Endothelial cell of umbilical vein (primary cell): ENCODE measurements around the gene TXN. TPM values are rescaled to one million over a fixed set of nuclear protein-coding genes. Genes with fewer than 3 reads are reported as not detected.
"Not testable (repeated sequence)": the region's sequence is repeated elsewhere in the genome, so short reads cannot be mapped to it uniquely, and the experiment has no call there.

Source experiments
- BruUV-seq: library from RNA; stranded (reverse); fragments of 400-500 nt; replicated peaks from 2 replicates; lab custom pipeline; 2021; lab: Mats Ljungman, UMichigan
- CTCF ChIA-PET: fragments of 300-600, 350-600 bp; sonication (Branson Sonifier 250); formaldehyde crosslinking; loops from one replicate; lab custom pipeline; 2021; ENCODE audit warnings: antibody characterized with exemption, inconsistent platforms; lab: Charles Lee
- POLR2A ChIA-PET: fragments of 300-600, 350-600 bp; sonication (Branson Sonifier 250); formaldehyde crosslinking; loops from one replicate; lab custom pipeline; 2021; ENCODE audit warnings: antibody characterized with exemption, inconsistent platforms; lab: Charles Lee
- DNase-seq: peaks from one replicate; pipeline ENCODE4 v3.0.0-alpha.2; 2011; ENCODE audit warnings: low read depth, low spot score
- FAIRE-seq: peaks from 2 replicates; lab custom pipeline; 2011; peaks lifted over from hg19 to GRCh38; lab: Jason Lieb, UNC
- H2AFZ ChIP-seq: 2 replicates; pipeline ENCODE4 v1.6.0; 2012; ENCODE audit warnings: low read depth, low read length, control low read depth, inconsistent platforms
- H3K27ac ChIP-seq: 2 replicates; pipeline ENCODE4 v1.5.1; 2011; ENCODE audit warnings: low read depth, mild to moderate bottlenecking, control low read depth, low read length, moderate library complexity; ENCODE audit not compliant: insufficient read depth
- H3K27me3 ChIP-seq, 2 experiments: 2 replicates each; pipeline versions ENCODE4 v1.6.0 to v1.6.1; 2011; ENCODE audit warnings: low read length in 2 of 2, mixed read lengths in 1 of 2; ENCODE audit not compliant: control insufficient read depth in 2 of 2, insufficient read depth in 2 of 2
- H3K36me3 ChIP-seq, 2 experiments: 2 replicates in 1 of 2; 3 replicates in 1 of 2; pipeline ENCODE4 v1.5.1; 2011; ENCODE audit warnings: low read length in 2 of 2, mild to moderate bottlenecking in 1 of 2, moderate library complexity in 1 of 2; ENCODE audit not compliant: control insufficient read depth in 2 of 2, insufficient read depth in 2 of 2; ENCODE audit errors: extremely low read depth in 1 of 2
- H3K4me1 ChIP-seq: 3 replicates; pipeline ENCODE4 v1.5.1; 2011; ENCODE audit warnings: mild to moderate bottlenecking, low read length; ENCODE audit not compliant: control insufficient read depth, insufficient read depth; ENCODE audit errors: extremely low read depth
- H3K4me2 ChIP-seq: 2 replicates; pipeline ENCODE4 v1.6.1; 2011; ENCODE audit warnings: low read length, control low read depth, mixed read lengths; ENCODE audit not compliant: insufficient read depth
- H3K4me3 ChIP-seq, 3 experiments: fragments of 200-600 bp in 1 of 3; sonication (generic), shearing (Covaris generic) in 1 of 3; replicated peaks in 1 of 3; 2 replicates each; pipeline ENCODE4 v1.5.1; 2011 to 2016; ENCODE audit warnings: control low read depth in 3 of 3, low read length in 3 of 3, mild to moderate bottlenecking in 2 of 3, inconsistent platforms in 1 of 3, low read depth in 1 of 3, moderate library complexity in 1 of 3; ENCODE audit not compliant: insufficient read depth in 1 of 3
- H3K79me2 ChIP-seq: 2 replicates; pipeline ENCODE4 v1.6.0; 2012; ENCODE audit warnings: low read length, inconsistent platforms; ENCODE audit not compliant: control insufficient read depth, insufficient read depth
- H3K9ac ChIP-seq: replicated peaks from 2 replicates; pipeline ENCODE3; 2011; ENCODE audit warnings: low read length, control low read depth; ENCODE audit not compliant: insufficient read depth; ENCODE audit errors: extremely low read depth
- H3K9me1 ChIP-seq: replicated peaks from 3 replicates; pipeline ENCODE4 v1.6.0; 2011; ENCODE audit warnings: mild to moderate bottlenecking, low read length; ENCODE audit not compliant: control insufficient read depth, insufficient read depth; ENCODE audit errors: extremely low read depth
- H3K9me3 ChIP-seq: replicated peaks from 2 replicates; pipeline ENCODE4 v1.5.1; 2012; ENCODE audit warnings: low read length, inconsistent platforms; ENCODE audit not compliant: control insufficient read depth, insufficient read depth
- H4K20me1 ChIP-seq: replicated peaks from 2 replicates; pipeline ENCODE3; 2011; ENCODE audit warnings: mild to moderate bottlenecking, low read length; ENCODE audit not compliant: control insufficient read depth, insufficient read depth; ENCODE audit errors: extremely low read depth
- GATA2 ChIP-seq: IDR thresholded peaks from 2 replicates; pipeline ENCODE4 v1.7.0; 2011; ENCODE audit warnings: low read depth, mild to moderate bottlenecking, moderate library complexity, mixed read lengths, low read length; ENCODE audit not compliant: insufficient read length, insufficient read depth
- dilution Hi-C: fragments of 300-500 bp; cut with MboI; formaldehyde crosslinking; loops from one replicate; pipeline ENCODE4 v1.15.0; 2019; ENCODE audit warnings: low sequenced_read_pairs; ENCODE audit not compliant: extremely low pct_ligation_motif_present
- intact Hi-C: fragments of 100-400 bp; cut with micrococcal nuclease; formaldehyde crosslinking; loops from one replicate; pipeline ENCODE4 v1.10.0; 2022
- polyA plus RNA-seq, 4 experiments: library from polyadenylated mRNA; depleted of rRNA in 3 of 4; stranded (reverse) in 3 of 4; unstranded in 1 of 4; fragments of >200 nt; gene quantifications; 2 replicates each; pipeline versions ENCODE4 v1.2.1 to v1.2.3, GENCODE V29; 2011 to 2012; ENCODE audit warnings: missing spikeins in 1 of 4
- total RNA-seq: library from RNA; stranded (reverse); gene quantifications from 2 replicates; pipeline ENCODE4 v1.2.3, GENCODE V29; 2021

Gene TXN
- total and polyA plus RNA-seq, 2 donors (not counting 3 experiments of a cell fraction or from before 2014, with no cell fraction given), result 280 to 373 TPM

GRCh38 chr9:110206389-110206788 is 49.9 kb downstream of the TXN start:
- DNase-seq, result no peak
- H3K4me3 ChIP-seq, result no peak overlapping the region
- H3K27ac ChIP-seq, result no peak overlapping the region
- ChIA-PET POLR2A (no interaction called here), CTCF (interaction anchor here (0.9 to 1.6 kb wide), 4 partner anchors 10 to 23 kb away, joined by 3 to 5 read pairs (median 4); no protein-coding TSS in a partner anchor)
- no peaks in the 10 kb centered on the region for H4K20me1 ChIP-seq
- intact Hi-C loops (no loop called here), dilution Hi-C loops (no loop called here)
- no peak for TF ChIP-seq GATA2
- H3K27me3 ChIP-seq, result peaks cover 6 to 10% of the 10 kb centered on the region in 2 experiments
- no peak overlapping the region for H3K9ac ChIP-seq
- H3K4me2 ChIP-seq, result no peak overlapping the region
- H3K9me1 ChIP-seq, result no peaks in the 10 kb centered on the region
- H3K9me3 ChIP-seq, result no peaks in the 10 kb centered on the region
- no peak overlapping the region for H2AFZ ChIP-seq
- no peaks in the 10 kb centered on the region for H3K36me3 ChIP-seq
- no peaks in the 10 kb centered on the region for H3K4me1 ChIP-seq
- no peak for FAIRE-seq
- no peaks in the 10 kb centered on the region for H3K79me2 ChIP-seq
- no TSS peak for BruUV-seq

- H3K79me2 ChIP-seq, H3K4me1 ChIP-seq, FAIRE-seq, BruUV-seq, H2AFZ ChIP-seq, H3K9me1 ChIP-seq, H3K4me2 ChIP-seq, H3K27ac ChIP-seq, H3K9ac ChIP-seq, H3K4me3 ChIP-seq, H4K20me1 ChIP-seq, H3K36me3 ChIP-seq, H3K9me3 ChIP-seq, dilution Hi-C loops, intact Hi-C loops, DNase-seq: not testable (repeated sequence)
- ChIA-PET POLR2A (interaction anchor here (0.7 kb wide), 1 partner anchor 179 kb away, joined by 3 read pairs; no protein-coding TSS in a partner anchor), CTCF (interaction anchor here (1.2 to 9.2 kb wide), 3 partner anchors 9 to 22 kb away, joined by 3 to 79 read pairs (median 5); no protein-coding TSS in a partner anchor)
- peaks cover 4 to 10% of the 10 kb centered on the region in 2 experiments for H3K27me3 ChIP-seq
Measured at GRCh38 chr9:110205612-110206011, 50.7 kb downstream of the TXN start.
